WERI-Rb-1 (cell line): ENCODE results near the gene DHRS13.

Experiments used
- DNase-seq: peaks from one replicate; pipeline ENCODE4 v3.0.0-alpha.2; 2020
- H3K27ac ChIP-seq: fragments of 250-450 bp; sonication (Bioruptor Pico); 2 replicates; pipeline ENCODE4 v1.5.1; 2020; ENCODE audit warnings: mild to moderate bottlenecking, moderate library complexity
- H3K27me3 ChIP-seq: fragments of 250-450 bp; sonication (Bioruptor Pico); 2 replicates; pipeline ENCODE4 v1.5.1; 2021; ENCODE audit warnings: mild to moderate bottlenecking, low read depth, moderate library complexity; ENCODE audit not compliant: insufficient read depth, severe bottlenecking
- H3K36me3 ChIP-seq: fragments of 250-450 bp; sonication (Bioruptor Pico); 2 replicates; pipeline ENCODE4 v1.5.1; 2020; ENCODE audit warnings: mild to moderate bottlenecking, moderate library complexity
- H3K4me3 ChIP-seq: 2 replicates; pipeline ENCODE4 v1.5.1; 2011; ENCODE audit warnings: low read depth, mild to moderate bottlenecking, control low read depth, low read length
- H3K9me3 ChIP-seq: fragments of 250-450 bp; sonication (Bioruptor Pico); 2 replicates; pipeline ENCODE4 v1.5.1; 2021; ENCODE audit warnings: mild to moderate bottlenecking, moderate library complexity; ENCODE audit not compliant: severe bottlenecking
- TF ChIP-seq, protein P1 (sequence below): IDR thresholded peaks from 2 replicates; pipeline ENCODE4 v1.5.1; 2011; ENCODE audit warnings: low read depth, mild to moderate bottlenecking, control low read depth, inconsistent platforms, low read length

Gene DHRS13

DNA sequence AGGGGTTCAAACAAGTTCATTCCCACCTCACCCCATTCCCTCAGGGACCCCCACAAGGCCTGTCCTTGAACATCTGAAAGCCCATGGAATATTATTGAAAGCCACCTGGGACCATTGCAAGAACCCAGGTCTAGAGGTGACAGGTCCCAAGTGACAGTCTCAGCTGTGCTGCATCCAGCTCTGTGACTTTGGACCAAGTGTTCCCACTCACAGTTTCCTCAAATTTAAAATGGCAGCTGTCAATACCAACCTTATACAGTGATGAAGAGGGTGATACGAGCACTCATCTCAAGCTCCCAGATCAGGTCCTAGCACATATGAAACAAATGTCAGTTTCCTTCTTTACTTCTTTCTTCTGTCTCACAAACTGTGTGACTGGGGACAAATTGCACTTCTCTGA is 38.9 kb downstream of the DHRS13 start:
- H3K9me3 ChIP-seq, result no peaks in the 10 kb centered on the region
- no peak overlapping the region for H3K27ac ChIP-seq
- H3K4me3 ChIP-seq, result no peak overlapping the region
- no peaks in the 10 kb centered on the region for H3K27me3 ChIP-seq
- H3K36me3 ChIP-seq, result peaks cover 13% of the 10 kb centered on the region
- TF ChIP-seq, protein P1, sequence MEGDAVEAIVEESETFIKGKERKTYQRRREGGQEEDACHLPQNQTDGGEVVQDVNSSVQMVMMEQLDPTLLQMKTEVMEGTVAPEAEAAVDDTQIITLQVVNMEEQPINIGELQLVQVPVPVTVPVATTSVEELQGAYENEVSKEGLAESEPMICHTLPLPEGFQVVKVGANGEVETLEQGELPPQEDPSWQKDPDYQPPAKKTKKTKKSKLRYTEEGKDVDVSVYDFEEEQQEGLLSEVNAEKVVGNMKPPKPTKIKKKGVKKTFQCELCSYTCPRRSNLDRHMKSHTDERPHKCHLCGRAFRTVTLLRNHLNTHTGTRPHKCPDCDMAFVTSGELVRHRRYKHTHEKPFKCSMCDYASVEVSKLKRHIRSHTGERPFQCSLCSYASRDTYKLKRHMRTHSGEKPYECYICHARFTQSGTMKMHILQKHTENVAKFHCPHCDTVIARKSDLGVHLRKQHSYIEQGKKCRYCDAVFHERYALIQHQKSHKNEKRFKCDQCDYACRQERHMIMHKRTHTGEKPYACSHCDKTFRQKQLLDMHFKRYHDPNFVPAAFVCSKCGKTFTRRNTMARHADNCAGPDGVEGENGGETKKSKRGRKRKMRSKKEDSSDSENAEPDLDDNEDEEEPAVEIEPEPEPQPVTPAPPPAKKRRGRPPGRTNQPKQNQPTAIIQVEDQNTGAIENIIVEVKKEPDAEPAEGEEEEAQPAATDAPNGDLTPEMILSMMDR, result no peak
- DNase-seq, result no peak

DNA sequence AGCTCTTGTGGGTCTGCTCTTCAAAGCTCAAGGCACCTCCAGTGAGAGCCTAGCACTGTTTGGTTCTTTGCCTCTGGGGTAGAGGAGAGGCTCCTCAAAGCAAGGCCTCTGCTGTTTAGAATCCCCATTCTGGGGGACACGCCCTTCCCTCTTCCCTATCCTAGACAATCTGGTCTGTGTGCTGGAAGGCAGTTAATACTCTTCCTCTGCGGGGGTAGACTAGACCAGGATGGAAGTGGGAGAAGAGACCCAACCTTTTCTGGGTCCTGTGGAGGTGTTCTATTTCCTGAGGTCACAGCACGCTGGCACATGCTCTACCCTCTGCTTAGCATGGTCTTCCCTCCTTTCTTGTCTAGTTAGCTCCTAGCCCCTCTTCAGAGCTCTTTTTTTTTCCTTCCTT is 40.3 kb downstream of the DHRS13 start:
- H3K27me3 ChIP-seq, result no peaks in the 10 kb centered on the region
- H3K4me3 ChIP-seq, result no peak overlapping the region
- TF ChIP-seq, protein P1, result no peak
- H3K9me3 ChIP-seq, result no peaks in the 10 kb centered on the region
- DNase-seq, result no peak
- no peak overlapping the region for H3K27ac ChIP-seq
- peaks cover 27% of the 10 kb centered on the region for H3K36me3 ChIP-seq

DNA sequence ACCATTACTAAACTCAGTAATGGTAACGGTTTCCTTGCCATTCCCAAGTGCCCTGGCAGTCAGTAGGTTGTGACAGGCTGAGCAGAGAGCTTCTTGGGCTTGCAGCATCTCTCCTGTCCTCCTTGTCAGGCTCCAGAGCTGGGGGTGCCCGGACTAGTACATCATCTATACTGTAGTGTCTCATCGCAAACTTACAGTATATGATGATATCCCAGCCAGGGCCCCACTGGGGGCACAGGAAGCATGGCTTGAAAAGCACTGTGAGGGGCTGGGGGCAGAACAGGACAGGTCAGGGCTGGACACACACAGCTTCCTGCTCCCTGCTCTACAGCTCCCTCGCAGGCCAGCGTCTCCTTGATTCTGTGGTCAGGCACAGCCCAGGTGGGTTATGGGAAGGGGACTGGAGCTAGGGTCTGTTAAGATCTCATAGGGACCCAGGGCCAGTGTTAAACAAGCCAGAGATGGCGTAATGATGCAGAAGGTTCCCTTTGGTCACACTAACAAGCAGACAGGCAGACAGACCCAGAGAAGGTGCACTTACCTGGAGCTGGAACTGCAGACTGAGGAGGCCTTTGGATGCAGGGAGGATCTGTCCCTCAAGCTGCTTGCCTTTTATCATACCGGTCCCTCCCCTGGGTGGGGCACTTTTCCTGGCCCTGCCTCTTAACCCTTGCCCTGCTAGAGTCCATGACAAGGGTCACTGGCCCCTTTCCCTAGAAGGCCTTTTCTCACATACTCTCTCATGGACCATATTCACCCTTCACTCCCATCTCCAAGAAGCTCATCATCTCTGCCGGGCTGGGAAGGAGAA is 41.3 kb downstream of the DHRS13 start:
- DNase-seq, result peak; percentile 9
- Histone ChIP-seq H3K9me3 (no peaks in the 10 kb centered on the region), H3K27ac (no peak overlapping the region), H3K36me3 (peaks cover 37% of the 10 kb centered on the region), H3K4me3 (no peak overlapping the region), H3K27me3 (no peaks in the 10 kb centered on the region)
- TF ChIP-seq, protein P1, result no peak

DNA sequence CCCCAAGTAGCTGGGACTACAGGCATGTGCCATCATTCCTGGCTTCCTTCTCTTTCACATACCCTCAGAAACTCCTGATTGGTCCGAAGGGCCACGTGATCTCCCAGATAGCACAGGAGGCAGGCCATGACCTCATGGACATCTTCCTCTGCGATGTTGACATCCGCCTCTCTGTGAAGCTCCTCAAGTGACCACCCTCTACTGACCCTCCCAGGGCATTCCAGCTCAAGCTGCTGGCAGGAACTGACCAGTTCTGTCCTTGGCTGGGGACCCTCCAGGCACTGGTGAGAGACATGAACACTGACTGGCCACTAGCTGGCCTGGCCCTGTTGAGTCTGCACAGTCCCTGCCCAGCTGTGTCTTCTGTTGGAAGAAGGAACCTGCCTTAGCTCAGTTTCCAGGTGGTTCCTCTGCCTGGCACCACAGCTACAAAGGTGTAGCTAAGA is 42.5 kb downstream of the DHRS13 start:
- DNase-seq, result no peak
- Histone ChIP-seq H3K27me3 (no peaks in the 10 kb centered on the region), H3K36me3 (peaks cover 44% of the 10 kb centered on the region), H3K27ac (no peak overlapping the region), H3K9me3 (no peaks in the 10 kb centered on the region), H3K4me3 (no peak overlapping the region)
- TF ChIP-seq, protein P1, result no peak

DNA sequence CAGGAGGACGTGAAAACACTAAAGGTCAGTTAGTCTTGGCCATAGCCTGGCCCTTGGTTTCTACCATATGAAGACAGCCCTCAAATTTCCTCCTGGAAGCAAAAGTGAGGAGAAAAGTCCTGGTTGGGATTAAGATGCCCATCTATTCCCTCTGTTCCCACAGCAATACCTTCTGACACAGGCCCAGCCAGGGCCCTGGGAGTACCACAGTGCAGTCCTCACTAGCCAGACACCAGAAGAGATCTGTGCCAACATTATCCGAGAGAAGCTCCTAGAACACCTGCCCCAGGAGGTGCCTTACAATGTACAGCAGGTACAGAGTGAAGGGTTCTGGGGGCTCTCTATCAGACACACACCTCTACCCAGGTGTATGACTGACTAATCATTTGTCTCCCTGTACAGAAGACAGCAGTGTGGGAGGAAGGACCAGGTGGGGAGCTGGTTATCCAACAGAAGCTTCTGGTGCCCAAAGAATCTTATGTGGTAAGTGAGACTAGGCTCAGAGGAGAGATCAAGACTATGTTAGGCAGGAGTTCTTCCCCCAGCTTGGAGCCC is 44.0 kb downstream of the DHRS13 start:
- DNase-seq, result no peak
- Histone ChIP-seq H3K27ac (no peak overlapping the region), H3K27me3 (no peaks in the 10 kb centered on the region), H3K9me3 (no peaks in the 10 kb centered on the region), H3K36me3 (peaks cover 44% of the 10 kb centered on the region), H3K4me3 (no peak overlapping the region)
- TF ChIP-seq, protein P1, result no peak
